T-helper 2 cell (primary cell): ENCODE data around the gene CERS6.

Source experiments
- DNase-seq, 5 experiments: peaks; one replicate each; pipeline versions ENCODE4 v3.0.0 to v3.0.0-alpha.2; 2012 to 2022

The CERS6 gene

GRCh38 chr2:168607992-168608391 is 151.9 kb downstream of the CERS6 start:
- DNase-seq, result no peak

- DNase-seq, result no peak
Measured at GRCh38 chr2:168608796-168609195, 152.7 kb downstream of the CERS6 start.

- DNase-seq, result no peak
Measured at GRCh38 chr2:168611091-168611490, 155.0 kb downstream of the CERS6 start.

GRCh38 chr2:168611896-168612650 is 156.0 kb downstream of the CERS6 start:
- no peak for DNase-seq

- DNase-seq, result no peak
Measured at GRCh38 chr2:168612719-168613118, 156.6 kb downstream of the CERS6 start.

GRCh38 chr2:168613551-168613950 is 157.5 kb downstream of the CERS6 start:
- no peak for DNase-seq

- no peak for DNase-seq
Measured at GRCh38 chr2:168614172-168615018, 158.3 kb downstream of the CERS6 start.

- DNase-seq, result no peak
Measured at GRCh38 chr2:168620554-168620953, 164.5 kb downstream of the CERS6 start.

GRCh38 chr2:168622559-168622958 is 166.5 kb downstream of the CERS6 start:
- DNase-seq, result no peak

- no peak for DNase-seq
Measured at GRCh38 chr2:168624028-168624427, 168.0 kb downstream of the CERS6 start.

GRCh38 chr2:168626096-168626495 is 170.0 kb downstream of the CERS6 start:
- no peak for DNase-seq

- DNase-seq, result no peak
Measured at GRCh38 chr2:168626647-168627046, 170.6 kb downstream of the CERS6 start.

GRCh38 chr2:168632709-168633121 is 176.6 kb downstream of the CERS6 start:
- DNase-seq, result no peak

- no peak for DNase-seq
Measured at GRCh38 chr2:168633200-168633599, 177.1 kb downstream of the CERS6 start.

- DNase-seq, result no peak
Measured at GRCh38 chr2:168633895-168634294, 177.8 kb downstream of the CERS6 start.

- no peak for DNase-seq
Measured at GRCh38 chr2:168635065-168635577, 179.0 kb downstream of the CERS6 start.

GRCh38 chr2:168639018-168639417 is 182.9 kb downstream of the CERS6 start:
- DNase-seq, result no peak

GRCh38 chr2:168639441-168639898 is 183.4 kb downstream of the CERS6 start:
- no peak for DNase-seq

GRCh38 chr2:168640039-168640438 is 184.0 kb downstream of the CERS6 start:
- no peak for DNase-seq

- no peak for DNase-seq
Measured at GRCh38 chr2:168641636-168642035, 185.6 kb downstream of the CERS6 start.

- no peak for DNase-seq
Measured at GRCh38 chr2:168642873-168643272, 186.8 kb downstream of the CERS6 start.

- no peak for DNase-seq
Measured at GRCh38 chr2:168643979-168644378, 187.9 kb downstream of the CERS6 start.

- peak in 1 of 5 experiments; percentile 12 for DNase-seq
Measured at GRCh38 chr2:168645696-168646338, 189.7 kb downstream of the CERS6 start.
